DMS 273 (cell line): ENCODE measurements around the gene CDKN2AIP.
"Not testable (repeated sequence)": the region's sequence is repeated elsewhere in the genome, so short reads cannot be mapped to it uniquely, and the experiment has no call there.

Experiments used
- DNase-seq: peaks from one replicate; lab custom pipeline; 2025; ENCODE audit not compliant: unreplicated experiment; lab: John Stamatoyannopoulos, UW

The CDKN2AIP gene

DNA sequence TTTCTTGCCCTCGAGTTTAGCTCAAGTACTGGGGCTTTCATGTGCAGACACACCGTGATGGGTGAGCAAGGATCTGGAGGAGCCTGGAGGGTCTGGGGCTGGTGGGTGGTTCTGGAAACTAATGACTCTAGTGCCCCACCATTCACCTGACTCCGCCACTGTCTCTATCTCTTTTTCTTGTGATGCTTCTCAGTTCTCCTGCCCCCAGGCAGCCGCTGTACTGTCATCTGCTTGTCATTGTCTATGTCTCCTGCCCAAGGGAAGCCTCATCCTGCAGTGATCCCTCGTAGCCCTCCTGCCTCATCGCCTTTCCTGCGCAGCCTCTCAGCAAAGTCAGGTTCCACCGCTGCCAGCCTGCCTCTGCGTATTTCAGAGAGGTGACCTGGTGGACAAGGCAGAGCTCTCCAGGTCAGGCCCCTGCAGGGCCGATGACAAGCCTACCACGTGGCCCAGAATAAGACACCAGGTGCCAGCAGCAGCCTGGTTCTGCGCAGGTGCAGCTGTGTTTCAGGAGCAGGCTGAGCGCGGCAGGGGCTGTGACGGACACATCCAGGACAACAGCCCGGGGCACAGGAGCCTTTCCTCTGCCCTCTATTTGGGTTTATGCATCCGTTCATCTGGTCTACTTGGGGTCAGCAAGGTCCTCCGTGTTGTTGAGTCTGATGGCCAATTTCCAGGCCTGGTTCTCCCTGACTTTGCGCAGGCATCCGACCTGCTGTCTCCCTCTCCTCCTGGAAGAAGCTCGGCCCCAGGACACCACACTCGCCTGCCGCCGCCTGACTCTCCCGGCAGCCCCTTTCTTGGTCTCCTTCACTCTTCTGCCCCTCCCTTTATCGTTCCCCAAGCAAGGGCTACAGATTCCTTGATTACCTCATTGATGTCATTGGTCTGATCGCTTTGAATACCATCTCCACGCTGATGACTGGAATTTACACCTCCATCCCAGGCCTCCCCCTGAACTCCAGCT is 30.9 kb upstream of the CDKN2AIP start:
- no peak for DNase-seq

DNA sequence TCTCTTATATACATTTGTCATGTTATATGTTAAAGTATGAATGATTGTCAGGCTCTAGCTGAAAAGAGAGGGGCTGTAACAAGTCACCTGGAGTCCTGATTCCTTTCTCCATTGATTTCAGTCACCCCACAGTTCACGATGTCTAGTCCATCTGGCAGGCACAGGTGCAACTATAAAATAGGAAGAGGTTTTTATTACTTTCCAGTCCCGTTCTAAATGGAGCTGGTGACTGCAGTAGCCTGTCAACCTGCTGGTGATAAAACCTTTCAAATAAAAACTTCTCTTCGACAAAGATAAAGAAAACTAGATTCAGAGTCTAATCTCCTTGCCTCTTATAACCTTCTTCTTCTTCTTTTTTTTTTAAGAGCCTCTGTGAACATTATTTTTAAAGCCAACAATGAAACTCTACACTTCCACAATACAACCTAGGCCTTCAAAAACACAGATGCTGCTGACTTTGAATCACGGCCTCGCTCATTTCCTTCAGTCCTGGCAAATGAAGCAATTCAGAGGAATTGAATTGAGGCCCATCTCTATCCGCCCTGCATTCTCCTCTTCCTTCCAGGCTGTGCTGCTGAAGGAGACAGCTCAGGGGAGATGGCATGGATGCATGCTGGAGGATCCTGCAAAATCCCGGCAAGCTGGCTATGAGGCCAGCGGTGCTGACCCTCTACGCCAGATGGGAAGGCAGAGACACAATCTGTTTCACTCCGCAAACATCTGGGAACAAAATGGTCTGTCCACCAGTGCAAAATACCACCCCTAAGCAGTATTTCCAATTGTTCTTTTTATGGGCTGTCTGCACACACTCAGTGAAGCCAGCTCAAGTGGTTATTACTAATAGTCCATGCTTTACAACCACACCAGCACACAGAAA is 27.3 kb upstream of the CDKN2AIP start:
- DNase-seq: peak; percentile 67

DNA sequence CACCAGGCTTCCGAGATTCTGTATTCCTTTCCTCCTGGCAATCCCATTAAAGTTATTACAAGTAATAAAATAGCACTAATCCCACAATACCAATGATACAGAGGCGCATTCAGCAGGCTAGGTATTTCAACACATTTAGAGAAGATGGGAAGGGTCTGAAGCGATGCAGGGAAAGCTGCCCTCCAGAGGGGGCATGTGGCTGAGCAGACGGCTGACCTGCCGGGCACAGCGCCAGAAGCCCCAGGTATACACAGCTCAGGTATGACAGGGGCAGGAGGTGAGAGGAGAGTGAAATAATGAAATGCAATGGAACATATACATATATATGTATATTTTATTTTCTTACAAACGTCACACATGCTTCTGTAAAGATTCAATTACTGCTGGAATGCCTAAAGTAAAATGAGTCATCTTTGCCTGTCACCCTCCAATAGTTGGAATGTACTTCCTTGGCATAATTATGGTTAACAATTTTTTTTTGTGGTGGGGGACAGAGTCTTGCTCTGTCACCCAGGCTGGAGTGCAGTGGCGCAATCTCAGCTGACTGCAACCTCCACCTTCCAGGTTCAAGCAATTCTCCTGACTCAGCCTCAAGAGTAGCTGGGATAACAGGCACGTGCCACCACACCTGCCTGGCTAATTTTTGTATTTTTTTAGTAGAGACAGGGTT is 21.3 kb upstream of the CDKN2AIP start:
- DNase-seq: no peak

DNA sequence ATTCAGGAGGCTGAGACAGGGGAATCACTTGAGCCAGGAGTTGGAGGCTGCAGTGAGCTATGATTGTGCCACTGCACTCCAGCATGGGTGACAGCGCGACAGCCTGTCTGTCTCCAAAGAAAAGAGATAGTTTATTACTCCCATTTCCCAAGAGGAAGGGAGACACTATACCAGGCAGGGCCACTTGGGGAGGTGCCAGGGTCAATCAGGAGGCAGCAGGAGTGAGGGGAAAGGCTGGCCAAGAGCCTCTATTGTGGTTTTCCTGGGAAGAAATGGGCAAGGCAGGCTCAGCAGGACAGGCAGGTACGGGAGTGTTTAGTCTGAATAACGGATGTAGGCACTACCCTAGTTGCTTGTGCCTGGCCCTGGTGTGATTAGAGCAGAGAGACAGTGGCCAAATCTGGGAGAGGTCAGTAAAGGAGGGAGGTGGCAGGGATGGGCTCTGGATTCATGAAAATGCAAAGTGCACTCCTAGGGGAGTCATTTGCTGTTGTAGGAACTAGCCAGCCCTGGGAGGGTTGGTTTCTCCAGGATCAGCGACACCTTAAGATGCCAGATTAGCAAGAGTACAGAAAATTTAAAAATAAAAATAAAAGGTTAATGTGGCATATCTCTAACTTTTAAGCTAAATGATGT is 20.2 kb upstream of the CDKN2AIP start:
- no peak for DNase-seq

DNA sequence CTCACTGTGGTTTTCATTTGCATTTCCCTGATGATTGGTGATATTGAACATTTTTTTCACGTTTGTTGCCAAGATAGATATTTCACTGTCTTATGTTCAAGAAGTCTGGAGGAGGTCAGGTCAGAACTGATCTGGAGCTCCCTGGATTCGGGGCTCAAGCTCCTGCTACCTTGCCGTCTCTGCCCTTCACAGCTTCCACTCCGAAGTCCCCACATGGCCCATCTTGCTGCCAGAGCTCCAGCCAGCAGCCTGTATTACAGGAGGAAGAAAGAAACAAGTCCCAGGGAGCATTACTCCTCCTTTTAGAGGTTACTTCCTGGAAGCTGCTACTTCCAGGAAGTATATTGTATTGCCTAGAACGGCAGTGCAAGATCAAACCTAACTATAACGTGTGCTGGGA is 17.9 kb upstream of the CDKN2AIP start:
- DNase-seq: no peak

DNA sequence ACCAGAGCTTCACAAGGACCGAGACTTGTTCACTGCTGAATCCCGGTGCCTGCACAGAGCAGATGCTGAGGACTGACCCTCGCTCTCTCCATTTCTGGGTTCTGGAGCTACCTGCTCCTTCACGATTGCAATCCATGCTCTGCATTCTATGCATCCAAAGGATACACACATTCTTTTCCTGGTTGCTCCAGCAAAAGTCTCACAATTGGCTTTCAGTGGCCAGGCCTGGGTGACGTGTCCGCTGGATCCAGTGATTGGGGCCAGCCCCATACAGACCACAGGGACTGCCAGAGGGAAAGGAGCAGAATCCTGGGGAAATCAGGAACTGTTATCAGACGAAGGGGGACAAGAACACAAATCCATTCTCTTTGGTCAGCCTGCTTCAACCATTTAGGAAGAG is 14.9 kb upstream of the CDKN2AIP start:
- no peak for DNase-seq

DNA sequence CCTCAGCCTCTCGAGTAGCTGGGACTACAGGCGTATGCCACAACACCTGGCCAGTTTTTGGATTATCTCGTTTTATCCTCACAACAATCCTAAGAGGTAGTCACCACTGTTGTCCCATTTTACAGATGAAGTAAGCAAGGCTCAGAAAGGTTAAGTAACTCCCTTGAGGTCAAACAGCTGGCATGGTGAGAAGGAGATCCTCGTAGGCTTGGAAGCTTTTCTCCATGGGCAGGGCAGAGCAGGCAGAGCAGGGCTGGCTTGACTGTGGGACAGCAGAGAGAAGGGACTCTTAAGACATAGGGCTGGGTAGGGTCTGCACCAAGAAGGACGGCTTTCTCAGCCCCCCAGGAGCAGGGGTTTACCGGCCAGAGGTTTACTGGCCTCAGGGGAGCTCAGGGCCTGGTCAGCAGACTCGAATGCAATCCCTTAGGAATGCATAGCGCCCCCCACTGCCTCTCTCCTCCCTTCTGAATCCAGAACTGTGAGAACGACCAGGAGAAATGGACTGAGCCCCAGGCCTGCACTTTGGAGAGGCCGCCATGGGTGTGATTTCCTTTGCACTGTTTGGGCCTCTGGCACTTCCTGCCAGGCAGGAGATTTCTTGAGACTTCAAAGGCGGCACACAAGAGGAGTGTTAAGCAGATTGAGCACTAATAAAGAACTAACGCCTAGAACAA is 14.0 kb upstream of the CDKN2AIP start:
- DNase-seq: no peak

DNA sequence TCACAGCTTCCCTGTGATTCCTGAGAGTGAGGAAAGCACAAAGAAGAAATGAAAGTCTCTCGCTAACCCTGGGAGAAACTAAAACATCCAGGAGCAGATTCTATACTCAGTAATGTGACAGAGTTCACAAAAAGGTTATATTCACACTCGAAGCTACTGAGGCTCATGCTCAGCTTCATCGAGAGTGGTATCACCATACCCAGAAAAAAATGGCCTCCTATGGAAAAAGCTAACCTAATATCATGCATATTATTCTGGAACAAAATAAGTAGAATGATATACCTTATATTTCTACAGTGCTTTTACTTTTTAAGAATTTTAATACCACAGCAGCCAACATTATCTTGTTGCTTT is 13.5 kb upstream of the CDKN2AIP start:
- no peak for DNase-seq

DNA sequence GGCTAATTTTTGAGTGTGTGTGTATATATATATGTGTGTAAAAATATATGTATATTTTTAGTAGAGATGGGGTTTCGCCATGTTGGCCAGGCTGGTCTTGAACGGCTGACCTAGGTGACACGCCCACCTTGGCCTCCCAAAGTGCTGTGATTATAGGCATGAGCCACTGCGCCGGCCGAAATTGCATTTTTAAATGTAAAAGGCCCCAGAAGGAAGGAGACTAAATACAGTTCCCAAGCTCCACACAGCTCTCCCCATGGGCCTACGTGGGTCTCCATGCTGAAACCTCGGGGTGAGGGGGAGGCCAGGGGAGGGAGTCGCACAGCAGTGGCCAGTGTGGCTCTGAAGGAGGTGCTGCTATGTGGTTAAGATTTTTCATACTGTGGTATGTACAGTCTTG is 12.8 kb upstream of the CDKN2AIP start:
- no peak for DNase-seq

DNA sequence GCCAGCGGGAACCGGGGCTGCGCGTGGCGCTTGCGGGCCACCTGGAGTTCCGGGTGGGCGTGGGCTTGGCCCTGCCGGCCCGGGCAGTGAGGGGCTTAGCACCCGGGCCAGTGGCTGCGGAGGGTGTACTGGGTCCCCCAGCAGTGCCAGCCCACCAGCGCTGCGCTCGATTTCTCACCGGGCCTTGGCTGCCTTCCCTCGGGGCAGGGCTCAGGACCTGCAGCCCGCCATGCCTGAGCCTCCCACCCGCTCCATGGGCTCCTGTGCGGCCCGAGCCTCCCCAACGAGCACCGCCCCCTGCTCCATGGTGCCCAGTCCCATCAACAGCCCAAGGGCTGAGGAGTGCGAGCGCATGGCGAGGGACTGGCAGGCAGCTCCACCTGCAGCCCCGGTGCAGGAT is 11.3 kb upstream of the CDKN2AIP start:
- not testable (repeated sequence) for DNase-seq

DNA sequence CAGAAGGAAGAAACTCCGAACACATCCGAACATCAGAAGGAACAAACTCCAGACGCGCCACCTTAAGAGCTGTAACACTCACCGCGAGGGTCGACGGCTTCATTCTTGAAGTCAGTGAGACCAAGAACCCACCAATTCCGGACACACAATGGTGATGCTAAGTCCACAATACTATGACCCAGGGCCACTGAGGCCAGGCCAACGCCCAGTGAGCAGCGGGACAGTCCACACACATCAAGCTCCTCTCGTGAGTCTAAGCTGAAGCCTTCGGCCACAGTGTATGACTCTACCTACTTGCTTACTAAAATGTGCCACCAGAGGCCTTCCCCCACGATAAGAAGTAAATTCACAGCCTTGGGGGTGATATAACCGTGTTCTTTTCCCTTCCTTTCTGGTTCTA is 10.2 kb upstream of the CDKN2AIP start:
- no peak for DNase-seq

DNA sequence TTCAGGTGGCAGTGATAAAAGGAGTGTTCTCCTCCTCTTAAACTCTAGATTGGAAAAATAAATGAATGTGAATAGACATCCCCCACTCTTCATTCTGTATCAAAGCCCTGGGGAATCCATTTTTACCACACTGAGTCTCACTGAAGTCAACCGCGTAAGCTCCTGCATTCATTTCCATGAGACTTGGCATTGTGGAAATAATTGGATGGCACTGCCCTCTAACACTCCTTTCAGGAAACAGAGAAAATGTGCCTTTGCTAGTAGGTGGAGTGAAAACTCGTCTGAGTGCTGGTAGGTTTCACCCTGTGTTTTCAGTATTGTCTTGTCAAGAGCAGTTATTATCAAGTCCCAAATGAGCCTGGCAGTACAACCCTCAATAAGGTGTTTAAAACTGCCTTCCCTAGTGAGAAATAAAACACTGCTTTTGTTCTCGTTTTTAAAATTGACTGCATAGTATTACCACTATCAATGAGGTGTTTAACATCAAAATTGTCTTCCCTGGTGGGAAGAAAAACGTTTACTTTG is 9.7 kb upstream of the CDKN2AIP start:
- DNase-seq: no peak

DNA sequence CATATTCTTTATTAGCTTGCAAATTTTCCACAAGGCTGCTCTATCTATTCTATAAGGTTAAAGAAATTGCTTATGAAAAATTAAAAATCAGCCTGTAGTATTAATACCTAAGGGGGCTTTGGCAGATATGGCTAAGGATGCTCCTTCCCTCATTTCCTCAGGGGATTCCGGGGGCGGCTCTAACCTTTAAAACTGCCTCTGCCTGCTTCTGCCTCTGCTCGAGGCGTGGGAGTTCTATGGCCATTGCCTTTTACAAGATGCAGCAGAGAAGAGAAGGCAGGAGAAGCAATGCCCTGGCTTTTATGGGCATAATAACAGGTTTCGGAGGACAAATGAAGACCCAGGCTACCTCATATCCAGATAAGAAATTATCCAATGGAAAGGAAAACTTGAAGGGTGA is 8.6 kb upstream of the CDKN2AIP start:
- no peak for DNase-seq

DNA sequence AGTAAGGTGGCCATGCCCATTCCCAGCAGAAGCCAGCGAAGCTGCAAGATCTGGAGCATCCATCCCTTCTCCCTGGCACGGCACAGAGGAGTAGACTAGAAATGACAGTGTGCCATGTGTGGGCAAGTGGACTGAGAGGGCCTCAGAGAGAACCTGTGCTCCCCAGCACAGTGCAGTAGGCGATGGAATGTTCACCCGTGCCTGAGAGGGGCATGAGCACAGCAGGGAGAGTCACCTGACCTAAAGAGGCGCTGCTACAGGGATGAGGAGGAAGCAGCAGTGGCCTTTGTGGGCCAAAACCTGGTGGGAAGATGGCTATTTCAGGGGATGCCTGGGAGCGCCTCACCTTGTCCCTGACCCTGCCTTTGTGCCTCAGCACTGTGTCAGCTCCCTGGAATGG is 8.0 kb upstream of the CDKN2AIP start:
- no peak for DNase-seq

DNA sequence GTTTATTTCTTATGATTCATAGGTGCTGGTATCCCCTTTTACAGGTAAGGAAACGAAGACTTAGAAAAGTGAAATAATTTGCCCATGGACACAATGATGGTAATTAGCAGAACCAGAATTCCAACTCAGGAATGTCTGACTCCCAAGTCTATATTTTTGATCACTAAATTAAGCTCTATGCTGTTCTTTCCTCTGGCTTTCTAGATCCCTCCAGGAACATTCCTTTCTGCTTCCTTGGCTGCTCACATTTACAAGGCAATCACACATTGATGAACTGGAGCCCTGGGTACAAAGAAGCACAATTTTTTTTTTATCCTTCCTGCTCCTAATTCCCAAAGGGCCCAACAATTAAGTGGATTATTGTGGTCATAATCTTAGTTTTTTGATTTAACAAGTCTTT is 7.0 kb upstream of the CDKN2AIP start:
- no peak for DNase-seq

DNA sequence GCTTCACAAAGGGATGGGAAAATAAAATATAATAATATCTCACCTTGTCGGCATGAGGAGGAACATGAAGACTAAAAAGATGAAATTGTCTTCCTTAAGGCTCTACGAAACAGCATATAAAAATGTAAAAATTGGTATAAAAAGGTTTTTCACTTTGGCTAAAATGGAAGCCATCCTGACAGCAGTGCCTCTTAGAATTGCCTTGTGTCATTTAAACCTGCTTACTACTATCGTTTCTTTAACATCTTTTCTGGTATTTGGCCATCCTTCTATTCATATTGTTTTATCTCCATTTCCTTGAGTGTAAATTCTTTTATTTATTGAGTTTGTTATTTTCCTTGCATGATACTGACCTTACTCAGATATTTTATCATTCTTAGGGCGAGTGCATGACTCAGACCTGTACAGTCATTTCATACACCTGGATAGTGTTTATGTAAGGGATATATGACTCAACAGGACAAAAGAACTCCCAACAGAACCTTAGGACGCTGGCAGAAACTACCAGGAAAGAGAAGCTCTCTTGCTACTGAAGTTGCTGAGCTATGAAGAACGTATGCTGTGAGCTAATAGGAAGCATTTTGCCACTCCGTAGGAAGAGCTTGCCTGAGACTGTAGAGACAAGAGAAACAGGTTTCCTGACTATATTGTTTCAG is 5.8 kb upstream of the CDKN2AIP start:
- no peak for DNase-seq

DNA sequence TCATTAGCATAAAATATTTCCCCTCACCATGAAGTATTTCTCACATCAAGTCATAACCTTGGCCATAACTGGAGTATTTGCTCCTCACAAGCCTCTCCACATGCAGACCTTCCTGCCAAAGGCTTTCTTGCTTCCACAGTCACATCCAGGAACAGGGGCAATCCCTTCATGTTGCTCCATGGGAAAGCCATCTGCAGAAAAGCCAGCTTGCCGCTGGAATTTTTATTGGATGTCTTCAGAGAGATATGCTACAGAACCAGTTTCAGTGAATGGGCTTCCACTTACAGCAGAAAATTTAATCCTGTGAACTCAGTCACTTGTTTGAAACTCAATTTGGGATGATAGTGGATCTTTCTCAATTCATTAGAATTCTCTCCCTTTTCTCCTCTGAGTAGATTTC is 3.2 kb upstream of the CDKN2AIP start:
- DNase-seq: no peak

DNA sequence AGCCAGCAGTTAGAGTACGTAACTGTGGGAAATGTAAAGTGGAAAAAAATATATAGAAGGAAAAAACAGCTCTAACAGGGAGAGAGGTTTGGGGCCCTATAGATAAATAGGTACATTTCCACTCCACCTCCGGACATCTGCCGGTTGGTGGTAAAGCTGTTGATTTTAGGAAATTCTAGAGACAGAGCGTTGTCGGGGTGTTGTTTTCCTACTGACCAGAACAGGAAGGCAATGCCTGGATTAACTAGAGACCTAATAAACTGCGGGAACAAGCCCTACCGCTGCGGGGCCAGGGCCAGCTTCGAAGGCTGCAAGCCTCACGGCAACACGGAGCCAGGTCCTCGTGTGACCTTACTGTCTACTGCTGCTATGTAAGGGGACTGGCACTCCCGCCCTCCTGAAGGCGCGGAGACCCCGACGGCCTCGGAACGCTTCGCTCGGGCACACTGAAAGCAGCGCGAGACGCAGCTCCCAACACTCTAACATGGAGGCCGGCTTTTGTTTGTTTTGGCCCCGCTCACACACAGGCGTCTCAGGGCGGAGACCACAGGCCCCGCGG is 702 bp upstream of the CDKN2AIP start:
- DNase-seq: peak; percentile 86

DNA sequence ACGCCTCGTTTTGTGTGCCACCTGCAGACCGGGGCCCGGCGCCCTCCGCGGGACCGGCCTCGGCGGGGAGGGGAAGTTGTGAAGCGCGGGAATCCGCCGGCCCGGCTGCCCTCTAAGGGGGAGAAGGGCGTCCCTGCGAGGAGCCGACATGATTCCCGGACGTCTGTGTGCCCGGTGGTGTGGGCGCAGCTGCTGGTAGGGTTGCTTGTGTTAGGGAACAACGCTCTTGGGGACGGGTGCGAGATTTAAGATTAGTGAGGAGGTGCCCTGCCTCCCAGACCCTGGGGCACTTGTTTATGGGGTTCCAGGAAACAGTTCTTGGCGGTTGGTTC is 627 bp downstream of the CDKN2AIP start:
- peak; percentile 60 for DNase-seq

DNA sequence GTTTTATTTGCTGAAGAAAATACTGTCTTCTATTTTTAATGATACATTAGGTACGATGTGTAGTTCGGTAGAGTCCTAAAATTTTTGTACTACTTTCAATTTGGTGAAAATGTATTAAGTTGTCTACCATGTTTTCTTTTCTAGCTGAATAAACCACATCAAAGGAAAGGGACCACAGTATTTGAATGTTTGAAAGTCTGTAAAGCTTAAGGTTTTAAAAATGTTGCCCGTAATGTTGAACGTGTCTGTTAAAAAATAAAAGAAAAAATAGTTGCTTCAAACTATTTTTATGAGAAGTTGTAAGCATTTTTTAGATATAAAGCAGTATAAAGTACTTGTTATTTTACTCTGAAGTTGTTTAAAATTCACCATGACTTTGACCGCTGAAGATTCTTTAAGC is 3.2 kb downstream of the CDKN2AIP start:
- no peak for DNase-seq
